HFFc6 (cell line): Measurements from ENCODE around the gene IRF1. TPM values are rescaled to one million over a fixed set of nuclear protein-coding genes. Genes with fewer than 3 reads are reported as not detected.
"Not testable (repeated sequence)": the region's sequence is repeated elsewhere in the genome, so short reads cannot be mapped to it uniquely, and the experiment has no call there.

Source experiments
- DNase-seq: peaks from one replicate; pipeline ENCODE4 v3.0.0-alpha.2; 2018
- H3K27ac Mint-ChIP-seq: 2 replicates; pipeline ENCODE4 v1.8.0; 2020; ENCODE audit warnings: mild to moderate bottlenecking, mixed read lengths
- H3K27me3 Mint-ChIP-seq: 2 replicates; pipeline ENCODE4 v1.8.0; 2021; ENCODE audit warnings: mild to moderate bottlenecking, moderate library complexity, mixed read lengths; ENCODE audit not compliant: insufficient read depth
- H3K36me3 Mint-ChIP-seq: 2 replicates; pipeline ENCODE4 v1.8.0; 2021; ENCODE audit warnings: low read depth, mixed read lengths
- H3K4me1 Mint-ChIP-seq: 2 replicates; pipeline ENCODE4 v1.8.0; 2020; ENCODE audit warnings: low read depth, mixed read lengths
- H3K4me3 Mint-ChIP-seq: 2 replicates; pipeline ENCODE4 v1.8.0; 2020; ENCODE audit warnings: mild to moderate bottlenecking, moderate library complexity, mixed read lengths
- H3K9me3 Mint-ChIP-seq: 2 replicates; pipeline ENCODE4 v1.8.0; 2020; ENCODE audit warnings: mild to moderate bottlenecking, mixed read lengths
- total RNA-seq, 6 experiments: library from RNA; stranded (reverse); fragmentation: NEBNext Ultra II Directional; extraction: Animal tissue kit (Norgen Biotek cat#: 25700); gene quantifications; 2 replicates in 1 of 6; 3 replicates in 5 of 6; pipeline ENCODE4 v1.2.3, GENCODE V29; 2021
- TF ChIP-seq, protein P1 (sequence below): fragments of 200-600 bp; sonication (generic); IDR thresholded peaks from 2 replicates; pipeline ENCODE4 v1.5.0; 2021; ENCODE audit warnings: antibody characterized with exemption, mild to moderate bottlenecking

Gene IRF1
- total RNA-seq, 6 experiments from 2014 or later: 9.8 to 19.7 (median 17.3) TPM

DNA sequence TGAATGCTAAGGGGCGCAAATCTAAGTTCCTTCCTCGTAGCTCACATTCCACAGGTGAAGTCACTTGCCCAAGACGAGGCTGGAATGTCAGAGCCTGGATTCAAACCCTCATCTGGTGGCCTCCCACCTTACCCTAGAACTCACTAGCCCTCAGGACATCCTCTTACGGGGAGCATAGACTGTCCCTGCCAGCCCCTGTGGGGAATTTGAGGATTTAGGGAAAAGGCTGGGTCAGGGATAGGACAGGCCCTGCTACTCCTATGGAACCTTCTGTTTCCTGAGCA, 45.0 kb downstream of the IRF1 start:
- Mint-ChIP-seq H3K27ac (no peak overlapping the region), H3K9me3 (peaks cover 12% of the 10 kb centered on the region), H3K27me3 (peaks cover 2% of the 10 kb centered on the region), H3K4me3 (no peak overlapping the region), H3K4me1 (peaks cover 31% of the 10 kb centered on the region), H3K36me3 (peaks cover 22% of the 10 kb centered on the region)
- no peak for DNase-seq
- TF ChIP-seq, protein P1, sequence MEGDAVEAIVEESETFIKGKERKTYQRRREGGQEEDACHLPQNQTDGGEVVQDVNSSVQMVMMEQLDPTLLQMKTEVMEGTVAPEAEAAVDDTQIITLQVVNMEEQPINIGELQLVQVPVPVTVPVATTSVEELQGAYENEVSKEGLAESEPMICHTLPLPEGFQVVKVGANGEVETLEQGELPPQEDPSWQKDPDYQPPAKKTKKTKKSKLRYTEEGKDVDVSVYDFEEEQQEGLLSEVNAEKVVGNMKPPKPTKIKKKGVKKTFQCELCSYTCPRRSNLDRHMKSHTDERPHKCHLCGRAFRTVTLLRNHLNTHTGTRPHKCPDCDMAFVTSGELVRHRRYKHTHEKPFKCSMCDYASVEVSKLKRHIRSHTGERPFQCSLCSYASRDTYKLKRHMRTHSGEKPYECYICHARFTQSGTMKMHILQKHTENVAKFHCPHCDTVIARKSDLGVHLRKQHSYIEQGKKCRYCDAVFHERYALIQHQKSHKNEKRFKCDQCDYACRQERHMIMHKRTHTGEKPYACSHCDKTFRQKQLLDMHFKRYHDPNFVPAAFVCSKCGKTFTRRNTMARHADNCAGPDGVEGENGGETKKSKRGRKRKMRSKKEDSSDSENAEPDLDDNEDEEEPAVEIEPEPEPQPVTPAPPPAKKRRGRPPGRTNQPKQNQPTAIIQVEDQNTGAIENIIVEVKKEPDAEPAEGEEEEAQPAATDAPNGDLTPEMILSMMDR: no peak

DNA sequence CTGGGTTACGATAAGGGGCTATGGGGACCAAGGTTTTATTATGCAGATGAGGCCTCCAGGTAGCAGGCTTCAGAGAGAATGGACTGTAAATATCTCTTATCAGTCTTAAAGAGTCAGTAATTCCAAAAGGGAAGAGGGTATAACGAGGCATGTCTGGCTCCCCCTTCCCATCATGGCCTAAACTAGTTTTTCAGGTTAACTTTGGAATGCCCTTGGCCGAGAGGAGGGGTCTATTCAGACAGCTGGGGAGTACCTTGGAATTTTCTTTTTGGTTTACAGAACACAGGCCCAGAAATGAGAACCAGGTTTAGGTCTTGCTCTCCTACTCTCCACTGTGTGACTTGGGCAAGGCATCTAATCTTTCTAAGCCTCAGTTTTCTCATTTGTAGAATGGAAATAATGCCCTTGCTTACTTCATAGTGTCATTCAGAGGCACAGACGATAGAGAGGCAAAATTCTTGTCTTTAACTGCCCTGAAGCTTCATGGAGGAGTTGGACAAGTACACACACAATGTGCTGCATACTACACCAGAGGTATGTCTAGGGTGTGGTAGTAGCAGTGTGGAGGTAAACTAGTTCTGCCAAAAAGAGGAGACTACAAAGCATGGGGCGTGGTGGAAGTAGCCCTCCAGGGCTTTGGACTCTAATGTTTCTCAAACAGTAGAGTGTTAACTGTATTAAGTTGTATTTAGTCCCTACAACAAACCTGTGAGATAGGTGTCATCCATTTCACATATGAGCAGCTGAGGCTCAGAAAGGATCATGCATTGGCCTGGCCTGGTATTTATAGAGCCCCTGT, 45.5 kb downstream of the IRF1 start:
- peaks cover 2% of the 10 kb centered on the region for H3K27me3 Mint-ChIP-seq
- TF ChIP-seq, protein P1: no peak
- peaks cover 22% of the 10 kb centered on the region for H3K36me3 Mint-ChIP-seq
- no peak for DNase-seq
- H3K4me3 Mint-ChIP-seq: no peak overlapping the region
- H3K9me3 Mint-ChIP-seq: peaks cover 12% of the 10 kb centered on the region
- no peak overlapping the region for H3K27ac Mint-ChIP-seq
- H3K4me1 Mint-ChIP-seq: peaks cover 36% of the 10 kb centered on the region

DNA sequence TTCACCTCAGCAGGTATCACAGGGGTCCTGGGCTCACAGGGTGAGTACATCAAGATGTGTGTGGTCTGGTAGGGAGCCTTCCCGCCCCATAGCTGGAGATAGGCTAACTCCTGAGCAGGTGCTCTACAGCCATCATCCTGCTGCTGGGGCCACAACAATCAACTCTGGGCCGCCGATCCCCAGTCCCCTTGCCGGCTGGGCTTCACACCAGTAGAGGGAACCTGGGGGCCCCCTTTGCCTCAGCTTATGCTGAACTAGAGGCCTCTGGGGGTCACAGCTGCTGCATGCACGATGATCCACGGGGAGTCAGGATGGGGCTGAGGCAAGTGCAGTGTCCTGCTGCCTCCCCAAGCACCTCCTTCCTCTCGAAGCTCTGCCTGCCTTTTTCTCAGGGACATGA, 46.5 kb downstream of the IRF1 start:
- Mint-ChIP-seq H3K4me1 (peaks cover 46% of the 10 kb centered on the region), H3K36me3 (peaks cover 21% of the 10 kb centered on the region), H3K4me3 (no peak overlapping the region), H3K27ac (no peak overlapping the region), H3K27me3 (peaks cover 2% of the 10 kb centered on the region), H3K9me3 (peaks cover 12% of the 10 kb centered on the region)
- no peak for DNase-seq
- TF ChIP-seq, protein P1: no peak

DNA sequence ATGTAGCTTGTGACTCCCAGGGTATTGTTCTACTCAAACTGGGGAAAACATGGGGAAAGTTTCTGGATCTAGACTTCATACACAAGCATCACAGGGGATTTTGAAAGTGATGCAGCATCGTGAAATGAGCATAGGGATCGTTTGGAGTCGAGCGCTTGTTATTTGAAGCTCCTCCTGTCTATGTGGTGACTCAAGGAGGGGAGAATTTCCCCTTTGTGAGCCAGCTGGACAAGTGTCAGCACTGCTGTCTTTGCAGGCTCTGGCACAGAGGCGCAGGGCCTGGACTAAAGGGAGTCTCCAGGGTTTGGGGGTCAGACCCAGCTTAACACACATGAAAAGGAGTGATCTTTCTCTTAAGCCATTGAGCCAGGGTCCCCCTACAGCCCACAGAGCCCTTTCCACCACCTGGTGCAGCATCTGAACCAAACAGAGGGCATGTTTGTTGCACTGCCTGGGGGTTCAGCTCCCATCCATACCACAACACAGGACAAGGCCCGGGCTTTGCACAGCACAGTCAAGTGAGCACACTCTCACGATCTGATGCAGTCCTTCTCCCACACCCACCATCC, 51.0 kb downstream of the IRF1 start:
- TF ChIP-seq, protein P1: no peak
- H3K4me1 Mint-ChIP-seq: peaks cover 48% of the 10 kb centered on the region
- no peaks in the 10 kb centered on the region for H3K36me3 Mint-ChIP-seq
- peak overlapping the region; percentile 76 for H3K4me3 Mint-ChIP-seq
- H3K27me3 Mint-ChIP-seq: no peaks in the 10 kb centered on the region; the same call in 1 of the 2 replicates
- H3K27ac Mint-ChIP-seq: peak overlapping the region; percentile 89
- peak; percentile 83 for DNase-seq
- no peaks in the 10 kb centered on the region for H3K9me3 Mint-ChIP-seq

DNA sequence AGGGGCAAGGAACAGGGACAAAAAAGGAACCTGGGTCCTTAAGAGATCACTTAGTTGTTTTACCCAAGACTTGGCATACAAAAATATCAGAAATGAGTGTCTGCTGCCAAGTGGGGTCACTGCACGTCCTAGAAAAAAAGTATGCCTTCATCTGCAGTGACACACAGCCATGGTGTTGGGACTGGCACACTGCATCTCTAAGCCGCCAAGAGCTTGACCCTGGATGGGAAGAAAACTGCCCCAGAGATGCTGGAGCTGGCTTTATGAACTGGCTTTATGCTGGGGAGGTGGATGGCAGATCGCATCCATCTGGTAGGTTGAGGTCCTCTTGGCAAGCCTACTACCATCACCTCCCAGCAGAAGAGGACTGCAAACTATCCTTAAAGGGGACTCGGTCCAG, 51.7 kb downstream of the IRF1 start:
- no peaks in the 10 kb centered on the region; the same call in 1 of the 2 replicates for H3K27me3 Mint-ChIP-seq
- TF ChIP-seq, protein P1: no peak
- peak overlapping the region; percentile 89 for H3K27ac Mint-ChIP-seq
- H3K4me1 Mint-ChIP-seq: peaks cover 55% of the 10 kb centered on the region
- no peak for DNase-seq
- H3K4me3 Mint-ChIP-seq: peak overlapping the region; percentile 76
- no peaks in the 10 kb centered on the region for H3K36me3 Mint-ChIP-seq
- H3K9me3 Mint-ChIP-seq: no peaks in the 10 kb centered on the region

DNA sequence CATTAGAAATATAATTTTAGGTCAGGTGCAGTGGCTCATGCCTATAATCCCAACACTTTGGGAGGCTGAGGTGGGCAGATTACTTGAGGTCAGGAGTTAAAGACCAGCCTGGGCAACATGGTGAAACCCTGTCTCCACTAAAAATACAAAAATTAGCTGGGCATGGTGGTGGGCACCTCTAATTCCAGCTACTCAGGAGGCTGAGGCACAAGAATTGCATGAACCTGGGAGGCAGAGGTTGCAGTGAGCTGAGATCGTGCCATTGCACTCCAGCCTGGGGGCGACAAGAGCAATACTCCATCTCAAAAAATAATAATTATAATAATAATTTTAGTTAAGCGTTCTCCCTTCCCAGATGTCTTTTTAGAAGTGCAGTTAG, 52.3 kb downstream of the IRF1 start:
- peaks cover 55% of the 10 kb centered on the region for H3K4me1 Mint-ChIP-seq
- not testable (repeated sequence) for H3K27me3 Mint-ChIP-seq, H3K4me3 Mint-ChIP-seq, H3K9me3 Mint-ChIP-seq, DNase-seq, H3K36me3 Mint-ChIP-seq
- peak overlapping the region; percentile 93; the same call in 1 of the 2 replicates for H3K27ac Mint-ChIP-seq
